Fibroblast of villous mesenchyme (primary cell): ENCODE results near the gene ADGRG4. TPM values are rescaled to one million over a fixed set of nuclear protein-coding genes. Genes with fewer than 3 reads are reported as not detected.

ENCODE experiments used
- DNase-seq: peaks from one replicate; pipeline ENCODE4 v3.0.0-alpha.2; 2010; ENCODE audit warnings: low read depth
- H3K4me3 ChIP-seq: 2 replicates; pipeline ENCODE4 v1.5.1; 2011; ENCODE audit warnings: low read depth, mild to moderate bottlenecking, low read length
- total RNA-seq: library from RNA; depleted of rRNA; stranded (reverse); fragments of >200 nt; gene quantifications from 2 replicates; pipeline ENCODE4 v1.2.3, GENCODE V29; 2012
- TF ChIP-seq, protein P1 (sequence below): IDR thresholded peaks from 2 replicates; pipeline ENCODE4 v1.5.1; 2012; ENCODE audit warnings: low read depth, mild to moderate bottlenecking, low read length; ENCODE audit not compliant: insufficient read depth

ADGRG4 gene
- total RNA-seq, 1 donor = not detected

DNA sequence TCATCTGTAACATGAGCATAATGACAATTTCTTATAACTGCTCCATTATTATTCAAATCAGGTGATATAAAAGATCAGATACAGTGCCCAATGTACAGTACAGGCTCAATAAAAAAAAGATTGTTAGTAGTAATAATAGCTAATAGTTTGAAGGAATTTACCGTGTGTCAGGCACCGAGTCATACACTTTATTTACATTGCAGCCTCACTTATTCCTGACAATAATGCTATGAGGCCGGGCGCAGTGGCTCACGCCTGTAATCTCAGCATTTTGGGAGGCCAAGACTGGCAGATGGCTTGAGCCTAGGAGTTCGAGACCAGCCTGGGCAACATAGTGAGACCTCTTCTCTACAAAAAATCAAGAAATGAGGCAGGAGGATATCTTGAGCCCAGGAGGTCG lies 39.4 kb upstream of the ADGRG4 start:
- TF ChIP-seq, protein P1, sequence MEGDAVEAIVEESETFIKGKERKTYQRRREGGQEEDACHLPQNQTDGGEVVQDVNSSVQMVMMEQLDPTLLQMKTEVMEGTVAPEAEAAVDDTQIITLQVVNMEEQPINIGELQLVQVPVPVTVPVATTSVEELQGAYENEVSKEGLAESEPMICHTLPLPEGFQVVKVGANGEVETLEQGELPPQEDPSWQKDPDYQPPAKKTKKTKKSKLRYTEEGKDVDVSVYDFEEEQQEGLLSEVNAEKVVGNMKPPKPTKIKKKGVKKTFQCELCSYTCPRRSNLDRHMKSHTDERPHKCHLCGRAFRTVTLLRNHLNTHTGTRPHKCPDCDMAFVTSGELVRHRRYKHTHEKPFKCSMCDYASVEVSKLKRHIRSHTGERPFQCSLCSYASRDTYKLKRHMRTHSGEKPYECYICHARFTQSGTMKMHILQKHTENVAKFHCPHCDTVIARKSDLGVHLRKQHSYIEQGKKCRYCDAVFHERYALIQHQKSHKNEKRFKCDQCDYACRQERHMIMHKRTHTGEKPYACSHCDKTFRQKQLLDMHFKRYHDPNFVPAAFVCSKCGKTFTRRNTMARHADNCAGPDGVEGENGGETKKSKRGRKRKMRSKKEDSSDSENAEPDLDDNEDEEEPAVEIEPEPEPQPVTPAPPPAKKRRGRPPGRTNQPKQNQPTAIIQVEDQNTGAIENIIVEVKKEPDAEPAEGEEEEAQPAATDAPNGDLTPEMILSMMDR = no peak
- no peak for DNase-seq
- no peak overlapping the region for H3K4me3 ChIP-seq

- DNase-seq = no peak
- no peak overlapping the region for H3K4me3 ChIP-seq
- TF ChIP-seq, protein P1 = no peak
These were observed 38.5 kb upstream of the ADGRG4 start for GRCh38 chrX:136262243-136262642.

- no peak for DNase-seq
- no peak overlapping the region for H3K4me3 ChIP-seq
- TF ChIP-seq, protein P1 = no peak
These were observed 37.9 kb upstream of the ADGRG4 start for GRCh38 chrX:136262812-136263315.

- DNase-seq = no peak
- TF ChIP-seq, protein P1 = no peak
These were observed 33.9 kb upstream of the ADGRG4 start for GRCh38 chrX:136266828-136267227.

GRCh38 chrX:136268051-136269048 lies 32.4 kb upstream of the ADGRG4 start:
- TF ChIP-seq, protein P1 = peak; percentile 72
- peak; percentile 47 for DNase-seq
- H3K4me3 ChIP-seq = no peak overlapping the region

More at GRCh38 chrX:136266828-136267227, 33.9 kb upstream of the ADGRG4 start:
- no peak overlapping the region for H3K4me3 ChIP-seq

- DNase-seq = no peak
- TF ChIP-seq, protein P1 = no peak
- H3K4me3 ChIP-seq = no peak overlapping the region
These were observed 30.8 kb upstream of the ADGRG4 start for GRCh38 chrX:136269921-136270320.
